Keratinocyte (primary cell): ENCODE measurements around the gene PPP1R13L.

Experiments
- EZH2 ChIP-seq: IDR thresholded peaks from one replicate; pipeline ENCODE4 v1.6.1; 2012; ENCODE audit warnings: inconsistent platforms, mild to moderate bottlenecking, low read length, moderate library complexity
- TF ChIP-seq, protein P1 (sequence below), 3 experiments: IDR thresholded peaks in 1 of 3; conservative IDR thresholded peaks in 1 of 3; optimal IDR thresholded peaks in 1 of 3; 2 replicates in 2 of 3; 3 replicates in 1 of 3; pipeline versions ENCODE3 to v1.5.1; 2011; ENCODE audit warnings: low read length in 3 of 3, mild to moderate bottlenecking in 3 of 3, moderate library complexity in 2 of 3, control low read depth in 1 of 3, inconsistent platforms in 1 of 3; ENCODE audit not compliant: insufficient read depth in 2 of 3; ENCODE audit errors: extremely low read depth in 1 of 3

DNA sequence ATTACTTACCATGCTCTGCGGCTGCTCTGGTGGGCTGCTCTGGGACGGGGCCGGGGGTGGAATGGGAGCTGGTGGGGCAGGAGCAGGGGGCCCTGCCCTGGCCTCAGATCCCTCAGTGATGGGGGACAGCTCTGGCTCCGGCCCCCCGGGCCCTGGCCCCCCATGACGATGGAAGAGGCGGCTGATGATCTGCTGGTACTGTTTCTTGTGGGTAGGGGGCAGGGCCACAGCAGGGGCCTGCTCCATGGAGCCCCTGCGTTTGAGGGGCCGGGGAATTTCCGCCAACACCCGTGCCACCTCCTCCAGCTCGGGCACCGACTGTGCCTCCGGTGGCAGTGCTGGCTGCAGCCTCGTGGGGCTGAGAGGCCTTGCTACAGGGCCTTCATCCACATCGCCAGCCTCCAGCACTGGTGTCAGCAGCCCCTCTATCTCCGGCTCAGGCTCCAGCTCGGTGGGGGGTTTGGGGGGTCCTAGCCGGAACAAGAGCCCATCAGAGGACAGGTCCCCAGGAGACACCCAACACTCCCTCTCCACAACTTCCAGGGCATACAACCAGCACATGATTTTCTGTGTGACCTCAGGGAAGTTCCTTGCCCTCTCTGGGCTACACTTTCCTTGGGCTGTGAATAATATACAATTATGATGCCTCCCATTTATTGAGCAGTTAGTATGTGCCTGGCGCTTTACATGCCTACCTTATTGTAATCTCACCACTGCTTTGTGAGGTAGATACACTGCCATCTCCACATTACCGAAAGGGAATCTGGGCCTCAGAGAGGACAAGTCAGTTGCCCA, 12.8 kb downstream of the PPP1R13L start:
- no peak for TF ChIP-seq EZH2
- TF ChIP-seq, protein P1, sequence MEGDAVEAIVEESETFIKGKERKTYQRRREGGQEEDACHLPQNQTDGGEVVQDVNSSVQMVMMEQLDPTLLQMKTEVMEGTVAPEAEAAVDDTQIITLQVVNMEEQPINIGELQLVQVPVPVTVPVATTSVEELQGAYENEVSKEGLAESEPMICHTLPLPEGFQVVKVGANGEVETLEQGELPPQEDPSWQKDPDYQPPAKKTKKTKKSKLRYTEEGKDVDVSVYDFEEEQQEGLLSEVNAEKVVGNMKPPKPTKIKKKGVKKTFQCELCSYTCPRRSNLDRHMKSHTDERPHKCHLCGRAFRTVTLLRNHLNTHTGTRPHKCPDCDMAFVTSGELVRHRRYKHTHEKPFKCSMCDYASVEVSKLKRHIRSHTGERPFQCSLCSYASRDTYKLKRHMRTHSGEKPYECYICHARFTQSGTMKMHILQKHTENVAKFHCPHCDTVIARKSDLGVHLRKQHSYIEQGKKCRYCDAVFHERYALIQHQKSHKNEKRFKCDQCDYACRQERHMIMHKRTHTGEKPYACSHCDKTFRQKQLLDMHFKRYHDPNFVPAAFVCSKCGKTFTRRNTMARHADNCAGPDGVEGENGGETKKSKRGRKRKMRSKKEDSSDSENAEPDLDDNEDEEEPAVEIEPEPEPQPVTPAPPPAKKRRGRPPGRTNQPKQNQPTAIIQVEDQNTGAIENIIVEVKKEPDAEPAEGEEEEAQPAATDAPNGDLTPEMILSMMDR (optimal IDR thresholded peaks at IDR 0.05 in 1 of 3, IDR thresholded peaks at IDR 0.05 in 1 of 3, conservative IDR thresholded peaks at IDR 0.05 in 1 of 3; ENCODE audit: extremely low read depth in 1 of 3, insufficient read depth in 2 of 3, low read length in 3 of 3), result no peak
